ENCODE measurements around the gene INSIG1.

INSIG1 gene

DNA sequence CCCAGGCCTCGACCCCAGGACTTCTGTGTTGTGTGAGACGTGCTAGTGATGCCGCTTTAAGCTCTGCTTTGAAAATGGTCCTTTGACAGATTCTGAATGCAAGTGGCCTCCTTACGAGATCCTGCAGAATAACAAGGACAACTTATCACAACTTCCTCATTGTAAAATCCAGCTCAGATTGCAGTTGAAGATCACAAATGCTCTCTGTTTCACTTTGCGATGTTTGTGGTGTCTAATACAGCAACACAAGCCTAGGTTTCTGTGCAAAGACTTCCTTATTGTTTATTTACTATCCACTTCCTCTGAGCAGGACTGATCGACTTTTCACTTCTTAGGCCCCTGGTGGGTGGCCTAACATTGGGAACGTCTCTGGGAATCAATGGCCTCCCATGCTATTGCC, 31.7 kb upstream of the INSIG1 start:
- in situ Hi-C loops (cut with MboI; ENCODE audit: low sequenced_read_pairs): no loop called here

DNA sequence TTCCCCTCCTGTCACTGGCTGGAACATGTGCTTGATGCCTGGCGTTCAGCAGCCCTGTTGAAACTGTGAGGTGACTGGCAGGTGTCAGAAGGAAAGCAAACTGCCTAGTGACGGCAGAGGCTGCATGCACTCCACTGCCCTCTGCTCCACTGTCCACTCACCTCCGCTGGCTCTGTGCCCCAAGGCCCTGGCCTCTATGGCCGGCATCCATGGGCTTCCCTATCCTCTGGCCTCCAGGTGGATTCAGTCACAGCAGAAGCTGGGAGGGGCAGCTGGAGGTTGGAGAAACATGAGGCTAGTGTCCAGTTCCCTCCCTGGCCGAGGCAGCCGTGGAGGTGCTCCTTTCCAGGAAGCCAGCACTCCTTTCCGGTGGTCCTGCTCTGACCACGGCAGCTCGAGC, 31.2 kb upstream of the INSIG1 start:
- in situ Hi-C loops (cut with MboI; ENCODE audit: low sequenced_read_pairs): no loop called here

DNA sequence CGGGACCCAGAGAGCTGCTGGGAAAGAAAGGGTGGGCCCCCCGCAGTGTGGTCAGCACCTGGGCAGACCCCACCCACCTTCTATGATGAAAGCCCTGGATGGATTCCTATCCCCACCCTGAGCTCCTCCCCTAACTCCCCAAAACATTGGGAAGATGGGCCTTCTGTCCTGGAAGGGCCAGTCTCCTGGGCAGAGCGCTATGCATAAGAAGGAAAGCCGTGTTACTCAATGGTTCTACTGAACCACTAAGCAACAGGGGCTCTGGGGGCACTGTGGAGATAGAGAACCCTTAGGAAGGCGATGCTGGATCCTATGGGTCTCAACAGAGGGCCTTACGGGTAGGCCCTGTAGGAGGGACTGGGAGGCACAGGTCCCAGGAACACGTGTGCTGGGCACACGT, 30.7 kb upstream of the INSIG1 start:
- in situ Hi-C loops (cut with MboI; ENCODE audit: low sequenced_read_pairs): no loop called here

DNA sequence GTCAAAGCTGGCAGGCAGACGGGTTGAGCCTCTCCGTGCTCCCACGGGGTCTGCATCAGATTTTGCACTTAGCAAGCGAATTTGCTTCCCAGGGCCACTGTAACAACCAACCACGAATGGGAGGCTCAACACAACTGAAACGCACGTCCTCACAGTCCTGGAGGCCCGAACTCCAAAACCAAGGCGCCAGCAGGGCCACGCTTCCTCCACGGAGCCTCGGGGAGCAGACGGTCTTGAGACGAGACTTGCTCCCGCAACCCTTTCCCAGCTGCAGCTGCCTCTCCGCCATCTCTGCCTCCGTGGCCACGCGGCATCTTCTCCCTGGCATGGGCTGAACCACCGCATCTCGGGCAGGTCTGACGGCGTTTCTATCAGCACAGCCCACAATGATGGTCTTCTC, 30.2 kb upstream of the INSIG1 start:
- in situ Hi-C loops (cut with MboI; ENCODE audit: low sequenced_read_pairs): no loop called here

DNA sequence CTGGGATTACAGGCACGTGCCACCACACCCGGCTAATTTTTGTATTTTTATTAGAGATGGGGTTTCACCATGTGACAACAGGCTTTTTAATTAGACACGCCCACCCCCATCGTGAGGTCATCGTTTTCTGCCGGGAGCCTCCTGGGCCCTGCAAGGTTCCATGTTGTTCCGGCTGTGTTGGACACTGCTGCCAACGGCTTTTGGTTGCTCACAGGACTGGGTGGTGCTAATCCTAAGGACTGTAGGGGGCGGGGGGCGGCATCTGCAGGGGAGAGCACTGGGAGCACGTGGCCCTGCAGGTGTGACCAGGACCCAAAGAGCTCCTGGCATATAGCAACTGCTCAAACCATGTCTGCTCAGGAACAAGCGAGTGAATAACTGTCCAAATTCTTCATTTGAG, 29.5 kb upstream of the INSIG1 start:
- in situ Hi-C loops (cut with MboI; ENCODE audit: low sequenced_read_pairs): no loop called here

DNA sequence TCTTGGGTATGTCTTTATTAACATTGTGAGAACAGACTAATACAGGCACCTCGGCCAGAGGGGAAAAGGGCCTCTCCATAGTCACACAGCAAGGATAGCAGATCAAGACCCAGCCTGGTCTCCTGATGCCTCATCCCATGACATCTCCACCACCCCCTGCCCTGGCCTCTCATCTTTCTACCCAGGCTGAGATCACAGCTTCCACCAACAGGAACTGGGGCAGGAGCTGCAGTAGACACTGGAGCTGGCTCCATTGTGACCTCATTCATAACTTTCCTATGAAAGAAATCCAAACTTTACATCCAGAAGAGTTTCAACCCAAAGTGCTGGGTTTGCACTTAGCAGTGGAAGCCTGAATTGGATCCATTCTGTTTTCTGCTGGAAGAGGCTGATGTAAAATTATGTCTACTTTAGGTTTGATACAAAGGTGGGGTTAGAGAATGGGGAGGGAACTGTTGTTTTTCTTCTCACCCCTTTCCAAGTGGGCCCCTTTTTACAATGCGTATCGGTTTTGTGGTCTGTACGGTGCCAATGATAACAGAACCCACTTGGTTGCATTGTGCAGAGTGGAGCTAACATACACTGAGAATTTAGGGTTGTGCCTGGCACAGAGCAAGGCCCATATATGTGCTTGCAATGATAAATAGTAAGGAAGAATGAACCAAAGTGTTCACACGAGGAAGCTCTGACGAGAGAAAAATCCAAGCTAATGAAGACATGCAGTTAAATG, 28.6 kb upstream of the INSIG1 start:
- in situ Hi-C loops (cut with MboI; ENCODE audit: low sequenced_read_pairs): no loop called here

DNA sequence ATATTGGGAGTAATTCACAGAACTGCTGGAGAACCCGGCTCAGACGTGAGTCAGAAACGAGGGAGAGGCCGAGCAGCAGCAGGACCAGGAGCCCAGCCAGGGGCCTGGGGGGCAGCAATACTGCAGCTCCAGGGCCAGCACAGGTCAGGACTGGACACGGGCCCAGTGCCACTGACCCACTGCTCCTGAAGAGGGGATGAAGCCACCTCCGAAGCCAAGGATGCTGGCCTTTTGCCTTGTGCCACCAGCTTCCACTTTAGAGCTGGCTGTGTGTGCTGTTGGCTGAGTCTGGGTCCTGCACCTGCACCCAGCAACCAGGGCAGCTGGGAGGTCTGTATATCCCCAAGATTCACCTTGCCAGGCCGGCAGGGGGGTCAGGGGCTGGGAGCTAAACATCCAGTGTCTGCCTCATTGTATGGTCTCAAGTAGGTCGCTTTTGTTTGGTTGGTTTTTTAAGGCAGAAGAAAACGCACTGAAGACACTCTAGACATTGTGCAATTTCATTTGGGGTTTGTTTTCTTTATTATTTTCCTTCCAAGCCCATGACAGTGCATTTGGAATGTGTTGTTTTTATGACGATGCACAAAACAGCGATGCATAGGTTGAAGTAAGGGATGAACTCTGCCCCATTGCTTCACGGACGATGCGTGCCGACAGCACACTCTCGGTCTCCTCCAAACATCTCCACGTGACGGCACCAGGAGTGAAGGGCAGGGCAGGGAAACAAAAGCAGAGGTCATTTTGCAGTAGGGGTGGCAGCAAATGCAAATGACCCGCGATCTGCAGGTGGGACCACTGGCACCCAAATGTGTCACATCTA, 27.7 kb upstream of the INSIG1 start:
- in situ Hi-C loops (cut with MboI; ENCODE audit: low sequenced_read_pairs): no loop called here

DNA sequence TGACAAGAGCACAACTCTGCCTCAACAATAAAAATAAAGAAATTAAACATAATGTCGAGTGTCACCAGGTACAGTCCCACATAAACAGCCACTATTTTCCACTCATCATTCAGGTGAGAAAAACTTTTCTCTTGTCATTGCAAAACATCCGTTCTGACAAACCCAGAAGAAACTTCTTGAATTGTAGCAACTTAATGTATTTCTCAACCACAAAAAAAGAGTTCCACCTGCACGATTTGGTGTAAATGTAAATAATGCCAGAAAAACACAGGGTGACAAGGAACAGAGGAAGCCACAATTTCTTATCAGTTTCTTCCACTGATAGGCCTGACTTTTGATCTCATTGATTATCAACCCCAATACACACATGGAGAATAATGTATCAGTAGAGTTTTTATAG, 26.8 kb upstream of the INSIG1 start:
- in situ Hi-C loops (cut with MboI; ENCODE audit: low sequenced_read_pairs): no loop called here

DNA sequence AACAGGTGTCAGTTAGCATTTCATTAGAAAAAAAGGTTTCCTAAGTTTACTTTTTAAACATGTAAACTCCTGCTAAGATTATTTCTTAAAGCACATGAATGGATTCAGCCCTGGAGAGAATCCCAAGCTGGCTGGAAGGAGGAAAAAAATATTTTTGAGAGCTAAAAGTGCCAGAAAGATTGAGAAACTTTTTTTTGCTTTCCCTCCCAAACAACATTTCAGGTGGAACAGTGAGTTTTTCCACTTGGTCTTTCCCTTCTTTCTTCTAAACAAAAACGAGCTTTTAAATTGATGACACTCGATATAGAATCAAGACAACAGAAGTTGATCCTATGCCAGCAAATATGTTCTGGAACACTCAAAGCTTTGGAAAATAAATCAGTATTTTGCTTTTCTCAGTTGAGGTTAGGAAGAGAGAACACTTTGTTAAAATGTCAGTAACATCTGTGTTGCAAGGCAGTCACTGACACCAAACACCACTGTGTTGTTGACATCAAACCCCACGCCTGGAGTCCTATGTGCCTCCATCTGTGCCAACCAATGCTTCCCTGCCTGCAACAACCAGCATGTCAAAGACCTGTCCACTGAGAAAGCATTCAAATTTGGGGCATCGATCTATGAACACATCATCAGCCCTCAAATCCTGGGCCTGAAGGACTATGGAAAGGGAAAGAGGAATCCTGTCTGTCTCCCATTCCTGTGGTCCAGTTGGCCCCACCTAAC, 22.9 kb upstream of the INSIG1 start:
- in situ Hi-C loops (cut with MboI; ENCODE audit: low sequenced_read_pairs): no loop called here

DNA sequence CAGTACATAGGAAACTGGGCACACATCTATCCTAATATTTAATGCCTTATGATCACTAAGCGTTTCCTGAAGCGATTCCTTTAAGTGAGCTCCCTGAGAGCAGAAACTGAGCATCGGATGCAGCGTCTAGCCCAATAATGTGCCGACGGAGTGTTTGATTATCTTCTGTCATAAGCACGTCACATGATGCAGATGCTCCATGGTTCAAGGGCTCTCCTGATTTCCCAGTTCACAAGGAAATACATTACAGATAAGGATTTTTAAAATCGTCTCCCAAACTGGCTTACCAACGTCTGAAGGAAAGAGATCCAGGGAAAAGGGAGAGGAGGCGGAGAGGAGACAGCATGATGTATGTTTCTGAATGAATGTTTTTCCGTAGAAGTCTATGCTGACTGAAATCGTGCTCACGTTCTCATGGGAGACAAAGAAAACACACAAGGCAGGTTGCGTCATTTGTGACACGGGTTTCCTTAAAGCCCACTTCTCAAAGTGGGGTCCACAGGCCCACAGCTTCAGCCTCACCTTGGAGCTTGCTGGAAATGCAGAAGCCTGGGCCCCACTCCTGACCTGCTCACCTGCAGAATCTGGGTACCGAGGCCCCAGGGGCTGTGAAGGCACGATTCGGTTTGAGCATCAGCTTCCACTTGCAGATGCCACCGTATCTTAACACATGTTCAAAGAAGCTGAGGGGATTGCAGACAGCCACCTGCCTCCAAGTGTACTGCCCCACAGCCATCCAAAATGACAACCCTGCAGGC, 21.5 kb upstream of the INSIG1 start:
- in situ Hi-C loops (cut with MboI; ENCODE audit: low sequenced_read_pairs): no loop called here

DNA sequence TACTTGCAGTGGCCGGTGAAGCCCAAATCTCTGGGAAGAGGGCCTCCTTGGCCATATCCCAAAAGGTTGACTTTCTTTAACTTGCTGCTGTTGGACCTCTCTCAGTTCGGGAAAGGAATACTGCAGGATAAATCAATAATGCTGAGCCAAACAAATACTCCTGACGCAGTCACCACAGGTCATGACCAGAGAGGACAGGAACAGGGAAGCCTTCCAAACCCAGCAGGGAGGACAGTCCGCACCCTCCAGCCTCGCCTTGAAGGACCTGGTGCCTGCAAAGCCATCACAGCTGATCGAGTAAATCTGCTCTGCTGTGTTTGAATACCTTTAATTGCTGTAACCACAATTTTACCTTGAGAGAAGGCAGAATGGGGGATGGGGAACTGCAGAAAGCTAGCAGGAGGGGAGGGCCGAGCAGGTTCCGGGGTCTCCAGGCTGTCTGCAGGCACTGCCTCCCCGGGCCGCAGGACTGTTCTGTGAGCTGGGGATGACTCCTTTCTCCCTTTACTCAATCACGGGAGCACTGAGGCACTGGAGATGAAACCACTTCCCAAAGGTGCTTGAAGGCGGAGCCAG, 20.8 kb upstream of the INSIG1 start:
- in situ Hi-C loops (cut with MboI; ENCODE audit: low sequenced_read_pairs): no loop called here

DNA sequence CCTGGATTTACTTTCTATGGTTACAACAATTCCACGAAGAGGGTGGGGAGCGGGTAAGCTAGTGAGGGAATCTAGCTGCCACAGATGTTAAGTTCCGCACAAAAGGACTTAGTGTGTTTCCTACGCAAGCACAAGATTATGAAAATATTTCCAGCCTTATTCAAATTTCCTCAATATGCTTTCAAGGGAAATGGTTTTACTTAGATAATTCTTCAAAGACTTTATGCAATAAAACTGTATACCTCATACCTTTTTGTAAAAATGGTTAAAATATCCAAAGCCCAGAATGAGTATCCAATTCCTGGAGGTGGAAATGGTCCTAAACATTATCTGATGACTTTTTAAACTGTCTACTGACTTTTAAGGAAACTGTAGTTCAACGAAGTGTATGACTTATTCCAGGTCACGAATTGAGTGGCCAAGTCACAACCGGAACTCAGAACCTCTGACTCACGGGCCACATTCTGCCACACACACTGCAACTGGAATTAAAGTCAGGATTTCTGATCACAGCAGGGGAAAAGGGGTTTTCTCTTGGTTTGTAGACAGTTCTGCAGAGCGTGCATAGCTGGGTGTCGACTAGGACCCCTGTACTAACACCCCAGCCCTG, 20.2 kb upstream of the INSIG1 start:
- in situ Hi-C loops (cut with MboI; ENCODE audit: low sequenced_read_pairs): no loop called here

DNA sequence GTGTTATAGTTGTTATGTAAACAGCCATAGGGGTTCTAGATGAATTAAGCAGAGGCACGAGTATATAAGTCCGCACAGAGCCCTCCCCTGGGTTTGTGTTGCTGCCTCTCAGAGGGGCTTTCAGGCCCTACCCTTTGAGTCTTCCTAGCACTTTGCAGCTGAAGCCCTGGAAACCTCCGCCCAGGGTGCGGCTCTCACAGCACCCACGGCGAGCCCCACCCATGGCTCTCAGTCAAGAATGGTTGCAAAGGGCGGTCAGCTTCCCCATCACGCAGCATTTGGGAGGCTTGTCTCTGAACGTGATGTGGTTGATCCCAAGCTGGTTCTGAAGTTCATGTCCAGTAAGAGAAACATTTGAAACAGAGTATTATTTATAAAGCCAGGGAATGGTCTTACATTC, 18.8 kb upstream of the INSIG1 start:
- in situ Hi-C loops (cut with MboI; ENCODE audit: low sequenced_read_pairs): no loop called here

DNA sequence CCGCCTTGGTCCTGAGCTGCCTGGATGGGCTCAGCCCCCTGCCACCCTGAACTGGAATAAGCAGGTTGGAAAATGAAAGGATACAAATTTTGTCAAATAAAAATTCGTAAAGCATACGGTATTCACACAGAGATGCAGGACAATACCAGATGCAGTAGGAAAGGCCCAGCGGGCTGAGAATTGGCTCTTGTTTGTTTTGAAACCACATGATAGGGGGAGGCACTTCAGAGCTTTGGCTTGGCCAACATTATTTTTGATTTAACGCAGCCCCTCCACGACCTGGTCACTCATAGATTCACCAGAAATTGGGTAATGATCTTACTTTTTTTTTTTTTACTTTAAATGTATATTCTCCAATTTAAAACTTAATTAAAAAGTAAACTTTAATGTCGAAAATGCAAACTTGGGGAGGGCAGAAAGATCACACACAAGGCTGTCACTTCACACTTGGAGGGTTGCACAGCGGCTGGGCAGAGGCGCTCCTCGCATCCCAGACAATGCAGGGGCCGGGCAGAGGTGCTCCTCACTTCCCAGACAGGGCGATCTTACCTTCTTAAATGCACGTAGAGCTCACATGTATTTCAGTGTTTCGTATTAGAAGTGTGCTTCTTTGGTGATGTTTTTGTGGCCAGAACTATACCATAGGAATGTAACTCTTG, 17.8 kb upstream of the INSIG1 start:
- in situ Hi-C loops (cut with MboI; ENCODE audit: low sequenced_read_pairs): no loop called here

DNA sequence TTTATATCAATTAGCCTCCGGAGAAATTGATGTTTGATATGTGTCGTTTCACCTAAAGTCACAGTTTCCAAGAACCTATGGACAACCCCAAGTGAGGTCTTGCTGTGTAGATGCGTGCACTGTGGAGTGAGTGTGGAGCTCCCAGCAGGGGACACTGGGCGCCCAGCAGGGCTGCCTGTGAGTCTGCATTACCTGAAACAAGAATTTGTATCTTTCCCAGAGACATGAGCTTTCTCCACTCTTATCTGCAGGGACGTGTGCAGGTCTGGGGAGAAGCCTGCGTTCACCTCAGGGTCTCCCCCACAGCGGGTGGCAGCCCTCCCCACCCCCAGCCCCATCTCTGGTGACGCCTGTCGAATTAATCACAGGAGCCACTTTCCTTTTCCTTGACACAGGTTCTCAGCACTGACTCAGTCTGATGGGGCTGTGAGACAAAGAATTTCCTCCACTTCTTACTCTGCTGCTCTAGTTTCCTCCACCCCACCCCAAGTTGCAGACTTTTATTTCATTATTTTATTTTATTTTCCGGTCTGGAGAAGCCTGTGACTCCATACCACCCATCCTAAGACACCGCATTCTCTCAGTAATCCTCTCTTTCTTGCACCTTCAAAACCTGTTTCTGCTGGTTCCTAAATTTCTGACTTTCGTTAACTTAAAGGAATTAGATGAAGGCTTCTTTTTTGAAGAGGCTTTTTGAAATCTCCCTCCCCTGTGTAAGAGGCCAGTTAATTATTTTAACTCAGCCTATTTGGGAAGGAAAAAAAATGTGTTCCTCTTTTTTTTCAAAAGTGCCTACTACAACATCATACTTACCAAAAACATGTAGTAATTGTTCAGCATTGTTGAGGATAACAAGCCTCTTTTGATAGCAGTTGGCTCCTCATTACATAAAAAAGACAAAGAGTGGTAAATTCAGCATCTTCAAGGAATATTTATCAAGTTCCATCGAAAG, 17.0 kb upstream of the INSIG1 start:
- in situ Hi-C loops (cut with MboI; ENCODE audit: low sequenced_read_pairs): no loop called here

DNA sequence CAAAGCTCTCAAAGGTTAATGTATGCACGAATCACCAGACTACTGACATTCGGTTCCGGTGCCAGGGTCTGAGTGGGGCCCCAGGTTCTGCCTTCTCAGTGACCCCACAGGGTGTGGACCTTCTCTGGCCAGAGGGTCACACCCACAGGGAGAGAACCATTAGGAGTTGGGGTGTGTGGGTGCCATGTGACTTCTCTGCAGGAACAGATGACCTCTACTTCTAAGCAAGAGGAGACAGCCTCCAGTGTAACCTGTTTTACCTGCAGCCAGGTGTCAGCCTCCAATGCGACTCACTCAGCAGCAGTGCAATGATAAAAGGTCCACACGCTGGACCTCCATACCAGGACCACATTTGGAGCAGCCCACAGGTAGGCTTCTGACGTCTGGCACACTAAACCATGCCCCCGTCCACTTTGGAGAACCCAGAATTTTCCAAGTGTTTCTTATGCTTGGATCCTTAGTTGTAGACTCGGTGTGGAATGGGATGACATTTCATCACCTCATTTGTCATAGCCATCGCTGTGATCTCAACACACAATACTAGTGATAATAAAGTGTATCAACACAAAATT, 16.2 kb upstream of the INSIG1 start:
- in situ Hi-C loops (cut with MboI; ENCODE audit: low sequenced_read_pairs): no loop called here

DNA sequence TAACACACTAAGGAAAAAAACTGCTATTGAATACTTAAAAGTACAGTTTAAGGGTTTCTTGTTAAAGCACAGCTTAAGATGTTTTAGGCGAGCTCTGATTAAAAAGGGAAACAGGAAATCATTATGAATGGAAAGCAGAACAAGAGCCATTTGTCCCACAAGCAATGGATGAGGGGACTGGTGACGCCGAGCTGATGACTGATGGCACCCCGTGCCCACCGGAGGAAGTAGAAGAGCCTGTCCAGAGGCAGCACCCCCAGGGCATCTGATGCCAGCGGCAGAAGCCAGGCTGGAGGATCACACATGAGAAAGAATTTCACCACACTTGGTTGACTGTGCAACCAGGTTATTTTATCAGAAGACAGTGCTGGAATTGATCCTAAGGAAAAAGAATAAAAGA, 15.0 kb upstream of the INSIG1 start:
- in situ Hi-C loops (cut with MboI; ENCODE audit: low sequenced_read_pairs): no loop called here

DNA sequence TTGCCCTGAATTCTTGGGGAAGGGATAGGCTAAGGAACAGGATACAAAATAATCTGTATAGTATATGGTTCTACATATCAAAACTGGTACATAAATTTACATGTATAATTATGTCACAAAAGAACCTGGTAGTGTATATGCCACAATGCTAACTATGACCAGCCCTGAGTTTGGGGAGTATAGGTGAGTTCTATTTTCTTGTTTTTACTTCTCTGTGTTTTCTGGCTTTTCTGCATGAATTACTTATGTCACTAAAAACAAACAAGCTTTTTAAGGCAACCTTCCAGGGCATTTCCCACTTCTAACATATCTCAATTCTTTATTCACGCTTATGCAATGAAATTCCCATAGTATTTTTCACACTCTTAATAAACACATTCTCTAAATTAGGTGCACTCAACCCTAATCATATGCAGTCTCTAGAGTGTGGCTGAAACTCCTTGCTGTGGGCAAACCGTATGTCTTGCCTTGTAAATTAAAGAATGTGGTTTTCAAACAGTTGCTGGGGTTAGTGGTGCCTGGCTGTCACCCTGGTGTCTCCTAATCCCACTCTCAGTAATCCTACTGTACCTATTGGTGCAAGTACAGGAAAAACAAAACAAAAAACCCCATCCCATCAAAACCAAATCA, 14.0 kb upstream of the INSIG1 start:
- in situ Hi-C loops (cut with MboI; ENCODE audit: low sequenced_read_pairs): no loop called here

Measured in HL-60/S4 (cell line).